GM15510 (cell line): Measurements from ENCODE around the gene TEX35.

Experiments
- POLR2A ChIP-seq: IDR thresholded peaks from 3 replicates; pipeline ENCODE4 v1.6.1; 2011; ENCODE audit warnings: borderline replicate concordance; ENCODE audit not compliant: insufficient read length; ENCODE audit errors: extremely low read depth

The TEX35 gene

DNA sequence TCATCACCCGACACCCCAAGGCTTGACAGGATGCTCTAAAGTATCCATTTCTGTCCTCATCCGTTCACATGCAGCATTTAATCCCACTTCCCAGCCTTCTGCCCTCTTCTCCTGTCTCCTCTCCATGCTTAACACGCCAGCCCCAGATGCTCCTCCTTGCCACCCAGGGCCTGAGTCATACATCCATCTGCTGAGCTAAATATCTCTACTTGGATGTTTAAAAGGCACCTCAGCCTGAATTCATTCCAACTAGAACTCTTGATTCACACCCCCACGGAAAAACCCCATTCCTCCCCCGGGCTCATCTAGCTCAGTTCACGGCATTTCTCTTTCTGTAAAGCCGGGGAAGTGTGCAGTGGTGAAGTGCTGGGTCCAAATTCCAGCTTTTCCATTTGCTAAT, 27.7 kb downstream of the TEX35 start:
- TF ChIP-seq POLR2A: no peak

DNA sequence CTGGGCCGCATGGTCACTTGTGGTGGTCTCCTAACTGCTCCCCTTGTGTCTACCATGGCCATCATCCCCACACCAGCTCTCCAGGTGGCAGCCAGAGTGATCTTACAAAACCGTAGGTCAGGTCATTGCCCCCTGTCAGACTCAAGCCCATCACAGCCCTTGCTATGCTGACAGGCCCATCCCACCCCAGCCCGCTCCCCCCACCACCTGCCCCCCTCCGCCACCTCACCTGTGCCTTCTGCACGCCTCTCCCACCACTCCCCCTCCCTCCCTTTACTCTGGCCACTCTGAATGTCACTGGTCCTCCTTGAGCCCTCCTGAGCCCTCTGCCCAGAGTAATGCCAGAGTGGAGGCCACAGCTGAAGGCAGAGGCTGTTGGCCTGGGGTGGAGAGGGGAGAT, 28.5 kb downstream of the TEX35 start:
- no peak for TF ChIP-seq POLR2A

DNA sequence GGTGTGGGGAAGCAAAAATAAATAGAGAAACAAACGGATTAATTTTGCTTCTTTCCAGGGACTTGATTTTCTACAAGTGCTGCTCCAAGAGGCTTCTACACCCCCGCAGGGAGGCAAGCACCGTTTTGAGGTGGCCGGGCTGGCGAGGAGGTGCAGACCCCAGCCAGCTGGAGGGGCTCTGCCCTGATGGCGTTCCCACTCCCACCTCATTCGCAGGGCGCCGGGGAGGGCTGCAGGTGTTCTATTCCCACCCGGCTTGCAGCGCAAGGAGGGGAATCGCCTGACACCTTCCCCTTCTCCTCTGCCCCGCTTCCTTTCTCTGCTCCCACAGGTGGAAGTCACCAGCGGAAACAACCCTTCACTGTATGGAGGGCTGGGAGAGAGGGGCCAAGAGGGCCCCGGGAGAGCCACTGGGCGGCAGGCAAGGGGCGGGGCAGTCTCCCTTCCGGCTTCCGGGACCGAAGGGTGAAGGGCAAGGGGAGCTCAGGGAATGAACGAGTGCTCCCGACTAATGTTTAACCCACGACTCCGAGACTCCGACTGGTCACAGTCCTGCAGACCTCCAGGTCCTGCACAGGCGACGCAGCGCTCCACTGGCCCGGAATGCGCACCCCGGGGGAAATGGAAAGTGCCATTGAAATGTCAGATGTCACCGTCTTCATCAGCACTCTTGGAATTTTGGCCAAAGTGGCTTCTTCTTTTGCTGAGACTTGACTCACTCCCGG, 29.1 kb downstream of the TEX35 start:
- TF ChIP-seq POLR2A: peak; percentile 31

DNA sequence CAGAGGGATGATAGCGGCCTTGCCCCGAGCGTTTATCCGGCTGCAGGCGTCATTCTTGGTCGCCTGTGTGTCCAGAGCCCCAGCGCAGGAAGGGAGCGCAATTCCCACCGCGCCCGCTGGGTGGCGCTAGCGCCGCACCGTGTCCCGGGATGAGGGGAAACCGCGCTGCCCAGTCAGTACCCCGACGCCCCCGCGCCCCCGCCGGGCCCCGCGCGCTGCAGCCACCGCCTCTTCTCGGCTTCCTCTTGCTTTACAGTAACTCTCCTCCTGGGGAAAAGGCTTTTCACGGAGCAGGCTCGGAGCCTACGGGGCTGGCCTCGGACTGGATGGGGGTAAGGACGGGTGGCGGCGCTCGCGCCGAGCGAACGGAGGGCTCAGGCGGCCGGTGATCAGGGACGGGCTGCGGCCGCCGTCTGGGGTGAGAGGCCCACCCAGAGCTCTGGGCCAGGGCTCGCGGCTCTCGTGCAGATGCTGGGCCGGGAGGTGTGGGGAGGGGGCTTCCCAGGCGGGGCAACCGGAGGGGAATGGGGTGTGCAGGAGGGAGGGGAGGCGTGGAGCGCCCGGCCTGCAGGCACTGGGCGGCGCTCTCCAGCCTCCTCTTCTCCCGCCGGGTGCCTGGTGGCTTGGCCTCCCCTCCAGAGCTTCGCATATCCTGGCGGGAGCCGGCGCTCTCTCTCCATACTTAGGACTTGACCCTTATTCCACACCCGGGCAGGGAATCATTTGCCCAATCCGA, 29.8 kb downstream of the TEX35 start:
- no peak for TF ChIP-seq POLR2A

DNA sequence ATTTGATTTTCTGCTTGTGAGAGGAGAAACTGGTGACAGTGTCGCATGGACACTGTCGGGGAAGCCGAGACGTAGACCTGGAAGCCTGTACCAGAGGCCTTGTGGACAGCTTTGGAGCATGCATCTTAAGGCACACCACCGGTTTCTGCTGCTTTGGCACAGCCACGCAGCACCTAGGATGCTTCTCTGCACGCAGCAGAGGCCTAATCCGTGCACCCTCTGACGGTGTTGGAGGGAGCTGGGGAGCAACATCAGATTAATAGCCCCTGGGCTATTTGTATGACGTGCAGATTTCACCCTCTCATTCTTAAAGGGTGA, 30.3 kb downstream of the TEX35 start:
- no peak for TF ChIP-seq POLR2A

DNA sequence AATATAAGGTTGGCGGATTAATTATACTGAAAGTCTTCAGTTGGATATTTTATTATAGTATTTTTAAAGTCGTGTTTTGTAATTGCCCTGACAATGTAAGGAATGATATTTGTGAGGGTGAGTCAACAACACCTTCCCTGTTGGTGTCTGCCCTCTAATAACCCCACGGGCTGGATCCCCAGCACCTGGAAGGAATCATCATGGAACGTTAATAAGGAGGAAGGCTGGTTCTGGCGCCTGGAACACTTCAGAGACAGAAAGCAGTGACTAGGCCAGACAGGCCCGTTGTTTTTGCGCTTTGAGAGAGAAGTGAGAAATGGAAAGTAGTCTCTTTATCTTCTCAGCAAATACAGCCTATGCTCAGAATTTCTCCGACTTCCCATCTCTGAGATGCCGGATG, 31.6 kb downstream of the TEX35 start:
- no peak for TF ChIP-seq POLR2A

DNA sequence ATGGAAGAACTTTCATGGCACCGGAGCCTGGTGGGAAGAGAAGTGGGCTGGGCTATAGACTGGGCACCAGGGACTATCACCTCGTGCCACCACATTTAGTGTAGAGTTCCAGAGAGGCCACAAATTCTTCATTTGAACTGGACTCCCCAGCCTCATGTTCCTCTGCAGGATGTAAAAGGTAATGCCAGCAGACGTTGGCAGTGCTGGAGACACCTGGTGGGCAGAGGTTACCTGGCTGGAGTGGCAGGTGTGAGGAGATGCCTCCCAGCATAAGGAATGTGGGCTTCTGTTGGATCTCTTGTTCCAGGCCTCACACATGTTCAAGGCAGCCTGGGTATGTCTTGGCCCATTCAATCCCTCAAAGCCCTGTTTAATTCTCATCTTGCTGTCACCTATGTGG, 35.2 kb downstream of the TEX35 start:
- no peak for TF ChIP-seq POLR2A

DNA sequence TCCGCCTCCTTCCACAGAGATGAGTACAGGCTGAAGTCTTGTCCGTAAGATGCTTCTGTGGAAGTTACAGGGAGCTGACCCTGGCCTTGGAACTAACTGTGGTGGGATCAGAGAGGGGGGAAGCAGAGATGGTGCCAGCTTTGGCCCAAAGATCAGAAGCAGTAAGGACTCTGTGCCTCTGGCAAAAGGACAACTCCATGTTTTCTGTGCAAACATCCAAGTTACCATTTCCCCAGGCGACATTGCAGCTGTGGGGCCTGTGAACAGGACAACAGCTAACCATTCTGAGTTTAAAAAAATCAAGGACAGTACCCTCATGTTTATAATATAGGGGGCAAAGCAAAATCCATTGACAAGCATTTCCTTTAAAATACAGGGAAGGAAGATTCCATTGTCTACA, 38.4 kb downstream of the TEX35 start:
- no peak for TF ChIP-seq POLR2A

DNA sequence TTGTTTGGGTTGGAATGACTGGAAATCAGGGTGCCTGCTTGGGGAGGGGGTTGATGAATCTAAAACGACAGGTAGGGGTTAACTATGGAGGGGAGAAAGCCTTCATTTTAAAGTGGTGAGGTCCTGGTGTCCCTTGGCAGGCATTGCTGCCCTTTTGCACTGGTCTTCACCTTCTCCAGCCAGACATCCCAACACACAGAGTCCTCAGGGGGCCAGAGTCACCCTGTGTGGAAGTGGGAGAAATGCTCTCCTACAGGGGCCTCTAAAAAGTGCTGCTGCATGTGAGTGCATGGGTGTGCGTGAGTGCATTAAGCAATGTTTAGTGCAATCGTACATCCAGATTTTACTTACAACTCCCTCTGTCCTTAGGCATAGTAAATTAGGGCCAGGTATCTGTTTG, 39.0 kb downstream of the TEX35 start:
- no peak for TF ChIP-seq POLR2A

DNA sequence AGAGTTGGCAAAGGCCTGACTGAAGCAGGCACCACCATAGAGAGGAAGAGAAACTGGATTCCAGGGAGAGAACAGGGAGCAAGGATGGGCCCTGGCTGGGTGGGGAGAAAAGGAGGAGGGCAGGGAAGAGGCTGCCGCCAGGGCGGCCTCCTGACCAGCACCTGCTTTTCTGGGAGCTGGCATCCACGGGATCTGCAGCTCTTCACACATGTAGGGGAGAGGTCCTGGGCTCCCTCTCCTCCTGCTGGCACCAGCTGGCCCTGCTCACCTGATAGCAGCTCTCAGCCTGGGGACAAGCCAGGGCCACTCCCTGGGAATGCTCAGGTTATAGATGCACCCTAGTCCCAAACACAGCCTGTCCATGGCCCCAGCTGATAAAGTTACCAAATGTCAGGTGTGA, 39.9 kb downstream of the TEX35 start:
- TF ChIP-seq POLR2A: no peak

DNA sequence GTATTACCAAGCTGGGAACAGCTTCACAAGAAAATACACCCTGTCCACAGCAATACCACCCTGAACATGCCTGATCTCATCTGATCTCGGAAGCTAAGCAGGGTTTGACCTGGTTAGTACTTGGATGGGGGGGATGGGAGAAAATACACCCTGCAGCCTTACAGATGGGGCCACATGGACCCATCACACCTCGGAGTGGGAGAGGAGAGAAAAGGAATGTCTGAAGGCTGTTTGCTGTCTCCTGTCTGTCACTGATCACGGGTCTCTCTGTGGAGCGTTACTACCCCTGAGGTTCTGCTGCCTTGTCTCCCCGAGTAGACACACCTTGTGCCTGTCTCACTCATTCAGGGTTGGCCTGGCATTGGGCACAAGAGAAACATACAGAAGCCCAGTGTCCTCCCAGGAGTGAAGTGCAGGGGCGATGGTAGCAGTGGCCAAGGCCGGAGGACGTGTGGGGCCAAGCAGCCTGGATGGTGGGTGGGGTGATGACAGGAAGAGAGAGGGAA, 48.0 kb downstream of the TEX35 start:
- no peak for TF ChIP-seq POLR2A

DNA sequence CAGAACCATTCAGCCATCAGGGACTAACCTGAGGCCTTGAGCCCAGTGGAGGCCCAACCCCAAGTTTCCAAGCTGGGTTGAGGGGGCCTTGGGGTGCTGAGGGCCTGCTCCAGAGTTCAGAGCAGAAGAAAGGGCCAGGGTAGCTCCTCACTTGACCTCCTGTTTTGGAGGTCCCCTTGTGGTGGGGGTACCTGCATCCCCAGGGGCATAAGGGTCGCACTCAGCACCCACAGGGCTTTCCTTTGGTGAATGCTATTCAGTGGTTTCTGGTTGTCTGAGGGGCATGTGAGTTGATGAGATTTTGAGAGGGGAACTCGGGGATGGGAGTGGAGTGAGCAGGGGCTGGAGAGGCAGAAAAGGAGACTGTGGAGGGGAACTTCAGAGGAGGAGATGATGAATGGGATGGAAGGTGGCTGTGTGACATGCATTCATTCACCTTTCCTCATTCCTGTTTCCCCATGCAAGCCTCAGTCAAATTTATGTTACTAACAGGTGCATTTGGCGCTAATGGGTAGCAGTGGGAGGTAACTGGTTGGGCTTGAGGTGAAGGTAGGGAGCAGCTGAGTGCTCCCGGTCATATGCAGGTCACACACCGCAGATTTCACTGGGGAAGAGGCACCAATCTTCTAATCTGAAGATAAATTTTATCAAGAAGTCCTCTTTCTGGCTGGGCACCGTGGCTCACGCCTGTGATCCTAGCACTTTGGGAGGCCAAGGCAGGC, 50.4 kb downstream of the TEX35 start:
- no peak for TF ChIP-seq POLR2A

DNA sequence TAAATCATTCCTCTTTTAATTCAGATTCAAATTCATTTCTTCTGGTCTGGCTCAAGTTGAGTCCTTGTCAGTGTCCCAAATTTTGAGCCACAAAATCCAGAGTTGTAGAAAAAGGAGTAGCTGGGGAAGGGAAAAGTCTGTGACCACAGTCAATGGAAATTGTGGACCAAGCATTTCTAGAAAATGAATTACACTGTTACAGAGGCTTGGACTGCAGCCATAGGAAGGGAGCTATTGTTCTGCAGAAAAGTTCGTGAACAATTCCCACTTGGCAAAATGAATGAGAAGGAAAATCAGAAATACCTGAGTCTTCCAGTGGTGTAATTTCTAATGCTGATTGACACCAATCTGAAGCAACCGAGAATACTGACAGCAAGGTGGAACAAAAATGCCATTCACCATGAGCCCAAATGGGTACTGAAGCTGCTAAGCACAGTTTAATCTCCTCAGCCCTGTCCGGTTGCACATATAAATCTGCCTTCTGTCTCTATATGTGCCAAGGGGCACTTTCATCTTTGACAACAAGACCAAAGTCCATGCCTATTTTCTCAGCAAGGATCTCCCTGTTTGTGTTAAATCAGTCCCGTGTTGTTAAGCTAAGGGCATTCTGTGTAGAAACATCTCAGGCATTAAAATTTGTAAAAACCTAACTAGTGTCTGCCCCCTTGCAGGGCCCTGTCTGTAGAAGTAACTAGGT, 51.3 kb downstream of the TEX35 start:
- no peak for TF ChIP-seq POLR2A

DNA sequence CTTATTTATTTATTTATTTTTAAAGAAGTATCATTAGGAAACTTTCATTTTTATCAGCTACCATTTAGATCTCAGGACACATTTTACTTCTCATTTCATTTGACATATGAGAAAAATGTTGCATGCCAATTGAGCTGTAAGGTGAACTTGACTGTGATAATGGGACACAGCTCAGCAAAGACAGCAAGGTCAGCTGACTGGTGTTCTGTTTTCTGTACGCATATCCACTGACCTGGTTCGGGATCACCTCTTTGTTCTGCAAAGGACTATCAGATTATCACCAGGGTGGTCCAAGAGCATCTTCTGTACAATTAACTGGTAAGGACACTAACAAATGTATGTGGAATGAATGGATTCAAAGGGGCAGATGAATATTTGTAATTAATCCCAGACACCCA, 51.9 kb downstream of the TEX35 start:
- TF ChIP-seq POLR2A: no peak

DNA sequence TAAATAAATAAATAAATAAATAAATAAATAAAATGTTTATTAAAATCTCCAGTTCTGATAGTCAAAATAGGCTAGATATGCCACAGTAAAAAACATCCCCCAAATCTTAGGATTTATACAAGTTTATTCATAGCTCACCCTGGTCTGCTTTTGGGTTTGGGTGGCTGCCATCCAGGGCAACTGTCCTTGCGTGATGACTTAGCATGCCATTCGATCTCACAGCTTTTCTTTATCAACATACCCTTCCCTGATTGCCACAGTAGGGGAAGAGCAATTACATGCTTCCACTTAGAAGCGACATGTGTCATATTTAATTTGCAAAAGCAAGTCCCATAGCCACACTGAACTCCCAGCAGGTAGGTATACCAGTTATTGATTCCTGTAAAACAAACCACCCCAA, 52.7 kb downstream of the TEX35 start:
- TF ChIP-seq POLR2A: no peak
